ENCODE results near the gene RTF1. TPM values are rescaled to one million over a fixed set of nuclear protein-coding genes. Genes with fewer than 3 reads are reported as not detected.
"Not testable (repeated sequence)": the region's sequence is repeated elsewhere in the genome, so short reads cannot be mapped to it uniquely, and the experiment has no call there.

Gene RTF1
- total and polyA plus RNA-seq, 3 experiments from 2014 or later: 28.2 to 35.5 (median 32.9) TPM

DNA sequence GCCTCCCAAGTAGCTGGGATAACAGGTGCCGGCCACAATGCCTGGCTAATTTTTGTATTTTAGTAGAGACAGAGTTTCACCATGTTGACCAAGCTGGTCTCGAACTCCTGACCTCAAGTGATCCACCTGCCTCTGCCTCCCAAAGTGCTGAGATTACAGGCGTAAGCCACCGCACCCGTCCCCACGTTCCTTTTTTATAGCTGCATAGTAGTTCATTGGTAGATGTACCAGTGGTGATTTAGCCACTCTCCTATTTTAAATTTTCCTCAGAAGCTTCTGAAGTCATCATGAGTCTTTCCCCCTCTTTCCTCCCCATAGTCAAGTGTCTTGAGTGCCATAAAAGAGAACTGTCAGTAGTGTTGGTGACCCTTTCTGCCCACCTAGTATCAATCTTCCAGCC lies 52.7 kb downstream of the RTF1 start:
- not testable (repeated sequence) for H3K4me1 ChIP-seq (ENCODE audit: insufficient read depth, low read length); H3K27me3 Mint-ChIP-seq; H3K27ac ChIP-seq (ENCODE audit: low read depth, low read length); H3K27me3 ChIP-seq (ENCODE audit: insufficient read depth, low read length, poor library complexity, severe bottlenecking); H3K9me3 ChIP-seq (ENCODE audit: low read length); H3K4me3 ChIP-seq (ENCODE audit: low read length); H3K9me3 Mint-ChIP-seq; H3K4me3 Mint-ChIP-seq; DNase-seq
- H3K36me3 ChIP-seq (ENCODE audit: insufficient read depth, low read length): peaks cover 36% of the 10 kb centered on the region
- ChIA-PET CTCF (interaction anchor here (0.9 to 1.1 kb wide), 2 partner anchors 21 to 88 kb away, joined by 3 read pairs; no protein-coding TSS in a partner anchor), POLR2A (interaction anchor here (0.7 kb wide), 1 partner anchor 14 kb away, joined by 8 read pairs; no protein-coding TSS in a partner anchor)
- Mint-ChIP-seq H3K4me1 (peaks cover 0 to 14% (median 13%) of the 10 kb centered on the region in 3 donors), H3K36me3 (peaks cover 5 to 67% (median 12%) of the 10 kb centered on the region in 3 donors), H3K27ac (peak overlapping the region in 5 of 8 donors; percentile 61 to 94 (median 66))

GRCh38 chr15:41473418-41473817 lies 56.5 kb downstream of the RTF1 start:
- H3K4me1 Mint-ChIP-seq: peaks cover 0 to 2% (median 0%) of the 10 kb centered on the region in 3 donors
- no peak overlapping the region for H3K27ac ChIP-seq (ENCODE audit: low read depth, low read length)
- H3K36me3 Mint-ChIP-seq: peaks cover 10 to 76% (median 18%) of the 10 kb centered on the region in 3 donors
- no peaks in the 10 kb centered on the region for H3K4me1 ChIP-seq (ENCODE audit: insufficient read depth, low read length)
- ChIA-PET CTCF (no interaction called here), POLR2A (interaction anchor here (0.5 kb wide), 1 partner anchor 165 kb away, joined by 5 read pairs; no protein-coding TSS in a partner anchor)
- no peaks in the 10 kb centered on the region for H3K9me3 Mint-ChIP-seq
- peaks cover 51% of the 10 kb centered on the region for H3K36me3 ChIP-seq (ENCODE audit: insufficient read depth, low read length)
- DNase-seq: no peak
- no peaks in the 10 kb centered on the region for H3K9me3 ChIP-seq (ENCODE audit: low read length)
- H3K27me3 ChIP-seq (ENCODE audit: insufficient read depth, low read length, poor library complexity, severe bottlenecking): no peaks in the 10 kb centered on the region
- no peak overlapping the region for H3K4me3 Mint-ChIP-seq
- peak overlapping the region in 2 of 8 donors; percentile 43 to 64 for H3K27ac Mint-ChIP-seq
- H3K4me3 ChIP-seq (ENCODE audit: low read length): no peak overlapping the region
- no peaks in the 10 kb centered on the region for H3K27me3 Mint-ChIP-seq

DNA sequence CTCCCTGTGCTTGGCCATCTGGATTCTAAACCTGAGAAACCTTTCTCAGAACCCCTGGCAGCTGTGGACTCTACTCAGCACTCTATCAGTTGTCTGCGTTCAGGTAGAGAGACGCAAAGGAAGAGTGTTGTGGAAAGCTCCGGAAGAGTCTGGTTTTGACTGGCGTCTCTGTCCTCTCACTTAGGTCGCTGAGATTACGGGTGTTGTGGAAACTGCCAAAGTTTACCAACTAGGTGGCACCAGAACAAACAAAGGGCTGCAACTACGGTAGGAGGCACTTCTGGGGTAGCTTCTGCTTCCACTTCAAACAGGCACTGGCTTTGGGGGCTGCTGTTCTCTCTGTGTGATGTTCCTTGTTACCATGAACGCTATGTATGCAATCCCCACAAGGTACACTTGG lies 57.5 kb downstream of the RTF1 start:
- no peak for DNase-seq
- POLR2A ChIA-PET: no interaction called here
- Histone ChIP-seq H3K9me3 (ENCODE audit: low read length) (no peaks in the 10 kb centered on the region), H3K36me3 (ENCODE audit: insufficient read depth, low read length) (peaks cover 60% of the 10 kb centered on the region), H3K4me1 (ENCODE audit: insufficient read depth, low read length) (no peaks in the 10 kb centered on the region), H3K4me3 (ENCODE audit: low read length) (no peak overlapping the region), H3K27me3 (ENCODE audit: insufficient read depth, low read length, poor library complexity, severe bottlenecking) (no peaks in the 10 kb centered on the region), H3K27ac (ENCODE audit: low read depth, low read length) (no peak overlapping the region)
- Mint-ChIP-seq H3K27me3 (no peaks in the 10 kb centered on the region), H3K4me3 (no peak overlapping the region), H3K36me3 (peaks cover 15 to 78% (median 25%) of the 10 kb centered on the region in 3 donors), H3K27ac (peak overlapping the region in 4 of 8 donors; percentile 8 to 60 (median 29)), H3K9me3 (no peaks in the 10 kb centered on the region), H3K4me1 (peaks cover 0 to 2% (median 0%) of the 10 kb centered on the region in 3 donors)
- CTCF ChIA-PET: no interaction called here

DNA sequence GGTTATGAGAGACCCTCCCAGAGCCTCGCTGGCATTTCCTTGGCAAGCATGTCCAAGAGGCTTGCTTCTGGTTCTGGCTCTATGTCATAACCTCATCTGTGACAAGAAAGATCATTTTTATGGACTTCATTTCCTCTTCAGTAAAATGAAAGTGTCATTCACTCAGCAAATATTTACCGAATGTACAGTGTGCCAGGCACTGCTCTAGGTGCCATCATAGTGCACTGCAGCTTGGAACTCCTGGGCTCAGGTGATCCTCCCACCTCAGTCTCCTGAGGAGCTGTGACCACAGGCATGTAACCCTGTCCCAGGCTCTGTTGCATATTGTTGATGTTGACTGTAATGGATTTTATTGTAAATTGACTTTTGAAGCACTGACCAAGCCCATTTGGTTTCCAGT lies 58.0 kb downstream of the RTF1 start:
- no peaks in the 10 kb centered on the region for H3K27me3 Mint-ChIP-seq
- no peaks in the 10 kb centered on the region for H3K9me3 Mint-ChIP-seq
- CTCF ChIA-PET: no interaction called here
- POLR2A ChIA-PET: no interaction called here
- no peaks in the 10 kb centered on the region for H3K9me3 ChIP-seq (ENCODE audit: low read length)
- peaks cover 0 to under 1% (median 0%) of the 10 kb centered on the region in 3 donors for H3K4me1 Mint-ChIP-seq
- H3K27ac Mint-ChIP-seq: peak overlapping the region in 2 of 8 donors; percentile 8 to 60
- no peaks in the 10 kb centered on the region for H3K27me3 ChIP-seq (ENCODE audit: insufficient read depth, low read length, poor library complexity, severe bottlenecking)
- peaks cover 11 to 76% (median 21%) of the 10 kb centered on the region in 3 donors for H3K36me3 Mint-ChIP-seq
- H3K36me3 ChIP-seq (ENCODE audit: insufficient read depth, low read length): peaks cover 60% of the 10 kb centered on the region
- no peak for DNase-seq
- H3K4me3 ChIP-seq (ENCODE audit: low read length): no peak overlapping the region
- no peaks in the 10 kb centered on the region for H3K4me1 ChIP-seq (ENCODE audit: insufficient read depth, low read length)
- no peak overlapping the region for H3K4me3 Mint-ChIP-seq
- no peak overlapping the region for H3K27ac ChIP-seq (ENCODE audit: low read depth, low read length)

DNA sequence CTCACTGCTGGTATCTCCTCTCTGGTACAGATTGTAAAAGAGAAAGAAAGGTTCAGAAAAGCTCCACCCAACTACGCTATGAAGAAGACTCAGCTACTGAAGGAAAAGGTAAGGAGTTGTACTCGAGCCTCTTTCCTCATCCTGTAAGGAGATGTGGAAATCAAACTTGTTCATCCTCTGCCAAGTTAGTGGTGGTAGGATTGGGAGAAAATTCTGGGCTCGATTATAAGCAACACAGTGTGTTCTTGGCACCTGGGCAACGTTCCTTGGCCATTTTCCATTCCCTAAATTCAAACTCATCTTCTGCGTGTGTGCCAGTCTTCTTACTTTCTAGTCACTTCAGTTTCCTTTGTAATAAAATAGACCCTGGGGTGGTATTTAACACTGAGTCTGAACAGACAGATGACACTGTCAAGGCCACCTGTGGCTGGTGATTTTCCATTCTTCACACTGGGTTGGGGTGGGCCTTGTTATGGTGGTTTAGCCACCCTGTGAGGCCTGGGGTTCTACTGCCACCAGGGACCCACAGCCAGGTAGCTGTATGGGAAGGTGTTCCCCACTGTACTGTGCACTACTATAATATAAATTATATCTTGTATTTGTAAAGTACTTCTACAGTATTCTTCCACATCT lies 59.6 kb downstream of the RTF1 start:
- Histone ChIP-seq H3K4me3 (ENCODE audit: low read length) (no peak overlapping the region), H3K27ac (ENCODE audit: low read depth, low read length) (peak overlapping the region; percentile 22), H3K9me3 (ENCODE audit: low read length) (no peaks in the 10 kb centered on the region), H3K36me3 (ENCODE audit: insufficient read depth, low read length) (peaks cover 55% of the 10 kb centered on the region), H3K27me3 (ENCODE audit: insufficient read depth, low read length, poor library complexity, severe bottlenecking) (no peaks in the 10 kb centered on the region), H3K4me1 (ENCODE audit: insufficient read depth, low read length) (no peaks in the 10 kb centered on the region)
- Mint-ChIP-seq H3K4me1 (no peaks in the 10 kb centered on the region), H3K4me3 (peak overlapping the region in 1 of 7 donors; percentile 32), H3K27ac (peak overlapping the region in 1 of 8 donors; percentile 81), H3K9me3 (no peaks in the 10 kb centered on the region), H3K27me3 (no peaks in the 10 kb centered on the region), H3K36me3 (peaks cover 10 to 79% (median 28%) of the 10 kb centered on the region in 3 donors)
- no peak for DNase-seq
- ChIA-PET CTCF (interaction anchor here (0.9 kb wide), 1 partner anchor 11 kb away, joined by 3 read pairs; no protein-coding TSS in a partner anchor), POLR2A (no interaction called here)

DNA sequence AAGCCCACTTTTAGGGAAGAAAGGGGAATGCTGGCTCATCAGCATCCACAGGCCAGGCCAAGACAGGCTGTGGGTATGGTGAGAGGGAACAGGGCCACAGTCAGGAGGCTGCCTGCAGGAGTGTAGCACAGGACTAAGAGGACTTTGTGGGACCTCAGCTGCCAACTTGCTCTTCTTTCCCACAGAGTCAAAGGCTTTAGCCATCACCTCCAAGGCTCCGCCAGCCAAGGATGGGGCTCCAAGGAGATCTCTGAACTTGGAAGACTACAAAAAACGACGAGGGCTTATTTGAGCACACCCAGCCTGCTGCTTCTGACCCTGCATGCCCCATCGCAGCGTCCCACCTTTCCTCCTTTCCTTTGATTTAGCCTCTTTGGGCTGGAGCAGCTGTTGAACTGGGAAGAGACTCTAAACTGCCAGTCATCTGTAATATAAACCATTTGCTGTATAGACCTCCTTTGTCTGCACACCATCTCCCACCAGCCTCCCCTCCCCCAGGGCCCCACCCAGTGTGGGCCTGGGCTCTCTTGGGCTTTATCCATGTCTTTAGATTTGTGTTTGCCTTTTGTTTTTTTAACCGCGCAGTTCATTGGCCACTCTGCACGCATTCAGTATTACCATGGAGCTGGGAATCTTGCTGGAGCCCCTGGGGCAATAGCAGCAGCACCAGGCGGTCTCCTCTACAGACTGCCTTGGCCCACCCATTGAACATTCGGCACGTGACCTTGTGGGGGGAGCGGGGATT lies 63.7 kb downstream of the RTF1 start:
- no peak overlapping the region for H3K27ac ChIP-seq (ENCODE audit: low read depth, low read length)
- peaks cover 16% of the 10 kb centered on the region for H3K4me1 ChIP-seq (ENCODE audit: insufficient read depth, low read length)
- H3K27ac Mint-ChIP-seq: peak overlapping the region in 3 of 8 donors; percentile 23 to 73 (median 68)
- ChIA-PET CTCF (no interaction called here), POLR2A (no interaction called here)
- peaks cover 37% of the 10 kb centered on the region for H3K36me3 ChIP-seq (ENCODE audit: insufficient read depth, low read length)
- H3K4me1 Mint-ChIP-seq: peaks cover 19 to 21% (median 19%) of the 10 kb centered on the region in 3 donors
- DNase-seq: no peak
- H3K4me3 ChIP-seq (ENCODE audit: low read length): no peak overlapping the region
- no peaks in the 10 kb centered on the region for H3K9me3 Mint-ChIP-seq
- H3K27me3 ChIP-seq (ENCODE audit: insufficient read depth, low read length, poor library complexity, severe bottlenecking): no peaks in the 10 kb centered on the region
- H3K4me3 Mint-ChIP-seq: no peak overlapping the region
- no peaks in the 10 kb centered on the region for H3K9me3 ChIP-seq (ENCODE audit: low read length)
- no peaks in the 10 kb centered on the region for H3K27me3 Mint-ChIP-seq
- peaks cover 10 to 61% (median 26%) of the 10 kb centered on the region in 3 donors for H3K36me3 Mint-ChIP-seq

GRCh38 chr15:41482110-41482877 lies 65.4 kb downstream of the RTF1 start:
- Mint-ChIP-seq H3K27ac (peak overlapping the region in 7 of 8 donors; percentile 79 to 94 (median 89)), H3K4me1 (peaks cover 19 to 21% (median 19%) of the 10 kb centered on the region in 3 donors), H3K36me3 (peaks cover 5 to 45% (median 17%) of the 10 kb centered on the region in 3 donors), H3K27me3 (no peaks in the 10 kb centered on the region), H3K9me3 (no peaks in the 10 kb centered on the region), H3K4me3 (peak overlapping the region in 2 of 7 donors; percentile 82)
- no peak overlapping the region for H3K4me3 ChIP-seq (ENCODE audit: low read length)
- peaks cover 16% of the 10 kb centered on the region for H3K4me1 ChIP-seq (ENCODE audit: insufficient read depth, low read length)
- DNase-seq: no peak
- no peak overlapping the region for H3K27ac ChIP-seq (ENCODE audit: low read depth, low read length)
- H3K27me3 ChIP-seq (ENCODE audit: insufficient read depth, low read length, poor library complexity, severe bottlenecking): no peaks in the 10 kb centered on the region
- CTCF ChIA-PET: interaction anchor here (1.0 kb wide), 1 partner anchor 16 kb away, joined by 3 read pairs; no protein-coding TSS in a partner anchor
- POLR2A ChIA-PET: interaction anchor here (1.0 kb wide), 1 partner anchor 12 kb away, joined by 3 read pairs; no protein-coding TSS in a partner anchor
- H3K9me3 ChIP-seq (ENCODE audit: low read length): no peaks in the 10 kb centered on the region
- peaks cover 20% of the 10 kb centered on the region for H3K36me3 ChIP-seq (ENCODE audit: insufficient read depth, low read length)
